GM19468 (cell line): ENCODE data around the gene GRK2.
"Not testable (repeated sequence)": the region's sequence is repeated elsewhere in the genome, so short reads cannot be mapped to it uniquely, and the experiment has no call there.

ENCODE experiments used
- ATAC-seq: cut with Tn5 transposase; IDR thresholded peaks from one replicate; pipeline ENCODE4 v1.9.1; 2021; ENCODE audit warnings: mild to moderate bottlenecking, moderate library complexity, moderate number of reproducible peaks; ENCODE audit not compliant: unreplicated experiment; ENCODE audit errors: extremely low read depth

The GRK2 gene

GRCh38 chr11:67253872-67254624, 12.2 kb upstream of the GRK2 start:
- ATAC-seq, result no peak

- no peak for ATAC-seq
Measured at GRCh38 chr11:67254798-67255197, 11.5 kb upstream of the GRK2 start.

- ATAC-seq, result no peak
Measured at GRCh38 chr11:67255353-67255752, 10.9 kb upstream of the GRK2 start.

- no peak for ATAC-seq
Measured at GRCh38 chr11:67255864-67256263, 10.4 kb upstream of the GRK2 start.

GRCh38 chr11:67256477-67257135, 9.7 kb upstream of the GRK2 start:
- no peak for ATAC-seq

GRCh38 chr11:67260406-67260805, 5.9 kb upstream of the GRK2 start:
- ATAC-seq, result no peak

GRCh38 chr11:67260885-67261639, 5.2 kb upstream of the GRK2 start:
- not testable (repeated sequence) for ATAC-seq

GRCh38 chr11:67261640-67261945, 4.7 kb upstream of the GRK2 start:
- ATAC-seq, result no peak

GRCh38 chr11:67261946-67262681, 4.2 kb upstream of the GRK2 start:
- no peak for ATAC-seq

- no peak for ATAC-seq
Measured at GRCh38 chr11:67262731-67263675, 3.3 kb upstream of the GRK2 start.

- ATAC-seq, result no peak
Measured at GRCh38 chr11:67264260-67264659, 2.0 kb upstream of the GRK2 start.

GRCh38 chr11:67264877-67265632, 1.2 kb upstream of the GRK2 start:
- no peak for ATAC-seq

GRCh38 chr11:67265633-67266448, 432 bp upstream of the GRK2 start:
- no peak for ATAC-seq

GRCh38 chr11:67267188-67268080, 1.2 kb downstream of the GRK2 start:
- no peak for ATAC-seq

- peak; percentile 20 for ATAC-seq
Measured at GRCh38 chr11:67268081-67268961, 2.0 kb downstream of the GRK2 start.

- no peak for ATAC-seq
Measured at GRCh38 chr11:67268962-67269268, 2.6 kb downstream of the GRK2 start.
